Measurements from ENCODE around the gene KHSRP. TPM values are rescaled to one million over a fixed set of nuclear protein-coding genes. Genes with fewer than 3 reads are reported as not detected.

KHSRP gene
- total RNA-seq, 1 donor from 2014 or later, result 415 TPM

- Mint-ChIP-seq H3K4me1 (ENCODE audit: low read depth) (peaks cover 11% of the 10 kb centered on the region), H3K27ac (peak overlapping the region; percentile 81), H3K27me3 (ENCODE audit: insufficient read depth) (no peaks in the 10 kb centered on the region), H3K4me3 (peak overlapping the region; percentile 81), H3K36me3 (ENCODE audit: low read depth) (peaks cover 9% of the 10 kb centered on the region), H3K9me3 (no peaks in the 10 kb centered on the region)
- peak; percentile 99 for DNase-seq (ENCODE audit: low spot score)
- intact Hi-C loops (cut with micrococcal nuclease), result loop anchor here (1.0 to 2.0 kb wide), 12 partner anchors 20 to 686 kb away; partner anchors contain the start of genes DUS3L, GTF2F1, RFX2 and SH2D3A
These were observed 51.4 kb downstream of the KHSRP start for GRCh38 chr19:6373096-6373812.

GRCh38 chr19:6372594-6373095, 52.0 kb downstream of the KHSRP start, which contains the start of gene ALKBH7:
TSS of gene ALKBH7 (plus strand) at chr19:6372794. CDS start at chr19:6372821, 27 bp downstream.
- DNase-seq (ENCODE audit: low spot score), result peak; percentile 95
- Mint-ChIP-seq H3K9me3 (no peaks in the 10 kb centered on the region), H3K4me3 (peak within 1 kb of the TSS; percentile 81), H3K27ac (peak within 1 kb of the TSS; percentile 81), H3K36me3 (ENCODE audit: low read depth) (peaks cover 12% of the 10 kb centered on the region), H3K27me3 (ENCODE audit: insufficient read depth) (no peaks in the 10 kb centered on the region), H3K4me1 (ENCODE audit: low read depth) (peaks cover 11% of the 10 kb centered on the region)
- intact Hi-C loops (cut with micrococcal nuclease), result loop anchor here (1.0 to 2.0 kb wide), 14 partner anchors 11 to 686 kb away; partner anchors contain the start of genes CLPP, DUS3L, GTF2F1 and RFX2

- intact Hi-C loops (cut with micrococcal nuclease), result loop anchor here (5.0 kb wide), 1 partner anchor 387 kb away; the partner anchor contains the start of gene RANBP3
- Mint-ChIP-seq H3K4me3 (peak overlapping the region; percentile 39), H3K9me3 (no peaks in the 10 kb centered on the region), H3K4me1 (ENCODE audit: low read depth) (peaks cover 13% of the 10 kb centered on the region), H3K36me3 (ENCODE audit: low read depth) (peaks cover 26% of the 10 kb centered on the region), H3K27ac (no peak overlapping the region), H3K27me3 (ENCODE audit: insufficient read depth) (no peaks in the 10 kb centered on the region)
- no peak for DNase-seq (ENCODE audit: low spot score)
These were observed 60.3 kb downstream of the KHSRP start for GRCh38 chr19:6364353-6364752.

Other genes with a start within 250 kb of the KHSRP start
- gene MLLT1, start 144.8 kb downstream of the KHSRP start, total RNA-seq, result 71.6 and 77.4 TPM in 2 replicates
- gene ACER1, start 91.2 kb downstream of the KHSRP start, total RNA-seq, result 0.24 TPM in 1 of 2 replicates, not detected in the other
- gene CLPP, start 63.3 kb downstream of the KHSRP start, total RNA-seq, result 180 and 201 TPM in 2 replicates
- 24.8 and 27.1 TPM in 2 replicates for gene ALKBH7, start 52.0 kb downstream of the KHSRP start, total RNA-seq
- 1.3 and 1.6 TPM in 2 replicates for gene PSPN, start 48.9 kb downstream of the KHSRP start, total RNA-seq
- gene GTF2F1, start 31.6 kb downstream of the KHSRP start, total RNA-seq, result 62.9 and 65.5 TPM in 2 replicates
- gene SLC25A41, start 9.0 kb upstream of the KHSRP start, total RNA-seq, result 0.24 and 0.31 TPM in 2 replicates
- 18.6 and 20.3 TPM in 2 replicates for gene SLC25A23, start 35.0 kb upstream of the KHSRP start, total RNA-seq
- 0.29 and 0.39 TPM in 2 replicates for gene CRB3, start 39.5 kb upstream of the KHSRP start, total RNA-seq
- gene DENND1C, start 57.0 kb upstream of the KHSRP start, total RNA-seq, result 68.4 and 75.6 TPM in 2 replicates
- gene TUBB4A, start 77.5 kb upstream of the KHSRP start, total RNA-seq, result 2.3 and 3.0 TPM in 2 replicates
- gene TNFSF9, start 106.2 kb upstream of the KHSRP start, total RNA-seq, result 8.0 and 9.7 TPM in 2 replicates
- gene CD70, start 166.3 kb upstream of the KHSRP start, total RNA-seq, result 55.4 and 61.6 TPM in 2 replicates
- 155 TPM in 2 replicates for gene TNFSF14, start 245.3 kb upstream of the KHSRP start, total RNA-seq